DND-41 (cell line): Measurements from ENCODE around the gene TCF7L2.

Experiments
- ATAC-seq: fragments of 200-7000 bp; cut with Tn5 transposase; 3 replicates; pipeline ENCODE4 v1.9.1; 2021; ENCODE audit warnings: low read depth; ENCODE audit not compliant: insufficient read depth
- DNase-seq: peaks from one replicate; pipeline ENCODE4 v3.0.0-alpha.2; 2020
- H2AFZ ChIP-seq: 2 replicates; pipeline ENCODE4 v1.6.0; 2012; ENCODE audit warnings: low read depth, low read length
- H3K27ac ChIP-seq: 2 replicates; pipeline ENCODE4 v1.5.1; 2012; ENCODE audit warnings: low read length, inconsistent platforms
- H3K27me3 ChIP-seq: fragments of 200-600 bp; sonication (generic); 2 replicates; pipeline ENCODE4 v1.6.0; 2012; ENCODE audit warnings: low read length, mild to moderate bottlenecking, inconsistent platforms; ENCODE audit not compliant: insufficient read depth, poor library complexity
- H3K36me3 ChIP-seq: 2 replicates; pipeline ENCODE4 v1.5.1; 2012; ENCODE audit warnings: low read length, inconsistent platforms; ENCODE audit not compliant: insufficient read depth
- H3K4me1 ChIP-seq: 2 replicates; pipeline ENCODE4 v1.5.1; 2012; ENCODE audit warnings: mild to moderate bottlenecking, low read length; ENCODE audit not compliant: insufficient read depth
- H3K4me2 ChIP-seq: 2 replicates; pipeline ENCODE4 v1.6.0; 2012; ENCODE audit warnings: mild to moderate bottlenecking, moderate library complexity, low read length, inconsistent platforms; ENCODE audit not compliant: insufficient read depth
- H3K4me3 ChIP-seq, 2 experiments: fragments of 200-600 bp in 1 of 2; shearing (Covaris generic) in 1 of 2; 2 replicates each; pipeline ENCODE4 v1.5.1; 2012 to 2016; ENCODE audit warnings: inconsistent platforms in 2 of 2, low read length in 2 of 2, mild to moderate bottlenecking in 2 of 2, low read depth in 1 of 2, moderate library complexity in 1 of 2
- H3K79me2 ChIP-seq: 2 replicates; pipeline ENCODE4 v1.6.0; 2012; ENCODE audit warnings: low read length, inconsistent platforms; ENCODE audit not compliant: insufficient read depth
- H3K9ac ChIP-seq: 2 replicates; pipeline ENCODE4 v1.6.0; 2012; ENCODE audit warnings: low read depth, mild to moderate bottlenecking, inconsistent platforms, low read length, moderate library complexity
- H3K9me3 ChIP-seq: 2 replicates; pipeline ENCODE4 v1.5.1; 2012; ENCODE audit warnings: low read length, moderate library complexity, mild to moderate bottlenecking, inconsistent platforms; ENCODE audit not compliant: insufficient read depth, severe bottlenecking
- H4K20me1 ChIP-seq: 2 replicates; pipeline ENCODE4 v1.6.0; 2012; ENCODE audit warnings: low read length; ENCODE audit not compliant: insufficient read depth
- EZH2 ChIP-seq: IDR thresholded peaks from 3 replicates; pipeline ENCODE4 v1.6.1; 2012; ENCODE audit warnings: borderline replicate concordance, low read depth, mild to moderate bottlenecking, moderate library complexity, low read length, inconsistent platforms; ENCODE audit not compliant: severe bottlenecking
- TF ChIP-seq, protein P1 (sequence below): IDR thresholded peaks from 2 replicates; pipeline ENCODE4 v1.5.1; 2012; ENCODE audit warnings: borderline replicate concordance, low read length, moderate library complexity, mild to moderate bottlenecking; ENCODE audit not compliant: poor library complexity, severe bottlenecking; ENCODE audit errors: extremely low read depth

Gene TCF7L2

GRCh38 chr10:113099431-113100183 is 149.6 kb downstream of the TCF7L2 start:
- ATAC-seq: no peak
- Histone ChIP-seq H3K4me3 (no peak overlapping the region), H3K36me3 (peaks cover 14% of the 10 kb centered on the region), H3K4me2 (no peak overlapping the region), H3K27ac (no peak overlapping the region), H3K79me2 (peaks cover 21% of the 10 kb centered on the region), H4K20me1 (peaks cover 14% of the 10 kb centered on the region), H3K27me3 (no peaks in the 10 kb centered on the region), H3K4me1 (peaks cover 26% of the 10 kb centered on the region), H3K9me3 (no peaks in the 10 kb centered on the region), H3K9ac (no peak overlapping the region), H2AFZ (no peak overlapping the region)
- TF ChIP-seq EZH2: no peak
- TF ChIP-seq, protein P1, sequence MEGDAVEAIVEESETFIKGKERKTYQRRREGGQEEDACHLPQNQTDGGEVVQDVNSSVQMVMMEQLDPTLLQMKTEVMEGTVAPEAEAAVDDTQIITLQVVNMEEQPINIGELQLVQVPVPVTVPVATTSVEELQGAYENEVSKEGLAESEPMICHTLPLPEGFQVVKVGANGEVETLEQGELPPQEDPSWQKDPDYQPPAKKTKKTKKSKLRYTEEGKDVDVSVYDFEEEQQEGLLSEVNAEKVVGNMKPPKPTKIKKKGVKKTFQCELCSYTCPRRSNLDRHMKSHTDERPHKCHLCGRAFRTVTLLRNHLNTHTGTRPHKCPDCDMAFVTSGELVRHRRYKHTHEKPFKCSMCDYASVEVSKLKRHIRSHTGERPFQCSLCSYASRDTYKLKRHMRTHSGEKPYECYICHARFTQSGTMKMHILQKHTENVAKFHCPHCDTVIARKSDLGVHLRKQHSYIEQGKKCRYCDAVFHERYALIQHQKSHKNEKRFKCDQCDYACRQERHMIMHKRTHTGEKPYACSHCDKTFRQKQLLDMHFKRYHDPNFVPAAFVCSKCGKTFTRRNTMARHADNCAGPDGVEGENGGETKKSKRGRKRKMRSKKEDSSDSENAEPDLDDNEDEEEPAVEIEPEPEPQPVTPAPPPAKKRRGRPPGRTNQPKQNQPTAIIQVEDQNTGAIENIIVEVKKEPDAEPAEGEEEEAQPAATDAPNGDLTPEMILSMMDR: no peak
- DNase-seq: no peak

DNA sequence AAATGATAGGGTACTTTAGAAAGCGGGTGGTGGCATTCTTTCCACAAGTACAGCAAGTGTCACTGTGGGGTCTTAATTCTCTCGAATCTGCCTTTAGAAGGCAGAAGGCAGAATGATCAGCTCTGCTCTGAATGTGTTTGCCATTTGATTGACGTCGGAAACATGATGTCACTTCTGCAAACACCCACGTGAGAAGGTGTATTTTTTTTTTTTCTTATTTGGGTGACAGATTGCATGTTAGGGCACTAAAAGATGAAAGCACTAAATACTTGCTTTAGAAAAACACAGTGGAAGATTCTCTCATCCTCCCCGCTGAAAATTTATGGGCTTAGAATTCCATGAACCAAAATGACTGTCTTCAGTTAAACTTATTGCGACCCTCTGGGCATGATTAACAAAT is 150.2 kb downstream of the TCF7L2 start:
- H3K36me3 ChIP-seq: peaks cover 15% of the 10 kb centered on the region
- H3K9me3 ChIP-seq: no peaks in the 10 kb centered on the region
- H3K4me2 ChIP-seq: no peak overlapping the region
- ATAC-seq: no peak
- no peak overlapping the region for H3K27ac ChIP-seq
- H3K4me3 ChIP-seq: no peak overlapping the region
- H3K4me1 ChIP-seq: peaks cover 24% of the 10 kb centered on the region
- H4K20me1 ChIP-seq: peaks cover 17% of the 10 kb centered on the region
- no peak for TF ChIP-seq EZH2
- TF ChIP-seq, protein P1: no peak
- H2AFZ ChIP-seq: no peak overlapping the region
- no peaks in the 10 kb centered on the region for H3K27me3 ChIP-seq
- no peak for DNase-seq
- peaks cover 20% of the 10 kb centered on the region for H3K79me2 ChIP-seq
- H3K9ac ChIP-seq: no peak overlapping the region

DNA sequence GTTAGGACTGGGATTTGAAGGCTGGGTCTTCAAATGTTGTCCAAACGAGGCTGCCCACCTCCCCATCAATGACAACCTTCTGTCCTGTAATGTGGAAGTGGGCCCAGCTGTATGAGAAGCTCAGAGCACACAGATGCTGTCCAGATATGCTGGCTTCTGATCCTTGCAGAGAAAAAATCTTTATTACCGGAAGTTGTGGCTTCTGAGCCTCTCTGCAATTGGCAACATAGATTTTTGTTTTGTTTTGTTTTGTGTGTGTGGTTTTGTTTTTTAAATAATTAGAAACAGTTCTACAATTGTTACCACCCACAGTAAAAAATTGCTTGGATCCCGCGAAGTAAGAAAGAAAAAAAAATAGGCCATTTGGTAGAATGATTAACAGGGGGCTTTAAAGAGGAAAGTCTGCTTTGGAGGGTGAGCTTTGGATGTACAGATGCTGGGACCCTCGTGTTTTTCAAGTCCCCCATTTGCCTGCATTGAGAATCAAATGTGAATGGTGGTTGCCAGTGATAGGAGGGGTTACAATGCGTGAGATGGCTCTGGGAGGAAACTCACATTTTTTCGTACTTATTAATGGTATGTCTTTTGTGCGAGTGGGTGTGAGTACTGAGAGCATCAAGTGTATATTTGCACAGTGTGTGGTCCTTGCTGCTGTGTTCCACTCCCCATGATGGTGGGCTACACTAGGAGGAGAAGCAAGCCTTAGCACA is 153.2 kb downstream of the TCF7L2 start:
- Histone ChIP-seq H3K9me3 (no peaks in the 10 kb centered on the region), H3K9ac (peak overlapping the region; percentile 33), H2AFZ (peak overlapping the region; percentile 19; the same call in 1 of the 2 replicates), H3K27ac (peak overlapping the region; percentile 84), H3K79me2 (peaks cover 15% of the 10 kb centered on the region), H3K4me3 (peak overlapping the region in 1 of 2 experiments; percentile 46; a peak in 2 of 4 replicates), H3K4me2 (peak overlapping the region; percentile 67), H3K4me1 (peaks cover 24% of the 10 kb centered on the region), H4K20me1 (peaks cover 23% of the 10 kb centered on the region), H3K27me3 (no peaks in the 10 kb centered on the region), H3K36me3 (peaks cover 9% of the 10 kb centered on the region)
- ATAC-seq: peak; percentile 97
- no peak for TF ChIP-seq EZH2
- TF ChIP-seq, protein P1: no peak
- peak; percentile 54 for DNase-seq
